ENCODE measurements around the gene XPC. TPM values are rescaled to one million over a fixed set of nuclear protein-coding genes. Genes with fewer than 3 reads are reported as not detected.

Gene XPC
- polyA plus RNA-seq, 3 donors = 38.0 to 53.7 (median 52.2) TPM

- no peak for DNase-seq
Measured at GRCh38 chr3:14210290-14210688, 31.9 kb upstream of the XPC start.

- DNase-seq = peak; percentile 45
Measured at GRCh38 chr3:14209581-14210289, 31.3 kb upstream of the XPC start.

GRCh38 chr3:14208977-14209394 is 30.6 kb upstream of the XPC start:
- no peak for DNase-seq

GRCh38 chr3:14208168-14208567 is 29.8 kb upstream of the XPC start:
- no peak for DNase-seq

- no peak for DNase-seq
Measured at GRCh38 chr3:14206548-14207177, 28.3 kb upstream of the XPC start.

- DNase-seq = no peak
Measured at GRCh38 chr3:14204515-14205284, 26.3 kb upstream of the XPC start.

- DNase-seq = peak; percentile 82
Measured at GRCh38 chr3:14203521-14204079, 25.2 kb upstream of the XPC start.

GRCh38 chr3:14202874-14203520 is 24.6 kb upstream of the XPC start:
- no peak for DNase-seq

- no peak for DNase-seq
Measured at GRCh38 chr3:14201940-14202684, 23.7 kb upstream of the XPC start.

- no peak for DNase-seq
Measured at GRCh38 chr3:14200841-14201240, 22.4 kb upstream of the XPC start.

GRCh38 chr3:14200276-14200675 is 21.9 kb upstream of the XPC start:
- DNase-seq = no peak

- no peak for DNase-seq
Measured at GRCh38 chr3:14199641-14200040, 21.2 kb upstream of the XPC start.

GRCh38 chr3:14194865-14195264 is 16.5 kb upstream of the XPC start:
- no peak for DNase-seq

- DNase-seq = no peak
Measured at GRCh38 chr3:14188041-14188754, 9.8 kb upstream of the XPC start.

- DNase-seq = no peak
Measured at GRCh38 chr3:14186854-14187458, 8.6 kb upstream of the XPC start.

GRCh38 chr3:14183015-14183577 is 4.7 kb upstream of the XPC start:
- DNase-seq = no peak

- DNase-seq = no peak
Measured at GRCh38 chr3:14181253-14181652, 2.9 kb upstream of the XPC start.

GRCh38 chr3:14179795-14180194 is 1.4 kb upstream of the XPC start:
- no peak for DNase-seq

- DNase-seq = no peak
Measured at GRCh38 chr3:14179114-14179465, 689 bp upstream of the XPC start.

Data from renal pelvis (tissue), 4 donors.